Subcutaneous adipose tissue (tissue), 4 donors: ENCODE results near the gene EDA. TPM values are rescaled to one million over a fixed set of nuclear protein-coding genes. Genes with fewer than 3 reads are reported as not detected.

Source experiments
- CTCF ChIP-seq: fragments of 450-650 bp; IDR thresholded peaks from one replicate; pipeline ENCODE4 v1.5.1; 2016; ENCODE audit warnings: low read depth, mild to moderate bottlenecking, control low read depth, antibody characterized with exemption, moderate library complexity
- total RNA-seq, 4 donors: library from RNA; depleted of rRNA; stranded (reverse); fragments of >200 nt; gene quantifications; one replicate each; pipeline ENCODE4 v1.1.0, GENCODE V29; 2016

EDA gene
- total RNA-seq, 4 donors from 2014 or later = 5.5 to 10.7 (median 6.9) TPM

GRCh38 chrX:70052895-70053615 is 437.1 kb downstream of the EDA start:
- TF ChIP-seq CTCF = no peak

GRCh38 chrX:70054391-70054790 is 438.5 kb downstream of the EDA start:
- no peak for TF ChIP-seq CTCF

- no peak for TF ChIP-seq CTCF
These were observed 446.2 kb downstream of the EDA start, which contains the start of gene OTUD6A for GRCh38 chrX:70062076-70062475. TSS of gene OTUD6A (plus strand) at chrX:70062457. CDS start at chrX:70062525, 68 bp downstream.

- TF ChIP-seq CTCF = no peak
These were observed 447.1 kb downstream of the EDA start for GRCh38 chrX:70062961-70063550.

GRCh38 chrX:70066646-70067045 is 450.7 kb downstream of the EDA start:
- no peak for TF ChIP-seq CTCF

GRCh38 chrX:70079297-70079696 is 463.4 kb downstream of the EDA start:
- no peak for TF ChIP-seq CTCF

- TF ChIP-seq CTCF = no peak
These were observed 464.0 kb downstream of the EDA start for GRCh38 chrX:70079870-70080269.
